HG02973 (cell line): ENCODE measurements around the gene AP2B1.
"Not testable (repeated sequence)": the region's sequence is repeated elsewhere in the genome, so short reads cannot be mapped to it uniquely, and the experiment has no call there.

Source experiments
- ATAC-seq: cut with Tn5 transposase; IDR thresholded peaks from one replicate; pipeline ENCODE4 v1.9.1; 2021; ENCODE audit warnings: moderate library complexity; ENCODE audit not compliant: unreplicated experiment

AP2B1 gene

DNA sequence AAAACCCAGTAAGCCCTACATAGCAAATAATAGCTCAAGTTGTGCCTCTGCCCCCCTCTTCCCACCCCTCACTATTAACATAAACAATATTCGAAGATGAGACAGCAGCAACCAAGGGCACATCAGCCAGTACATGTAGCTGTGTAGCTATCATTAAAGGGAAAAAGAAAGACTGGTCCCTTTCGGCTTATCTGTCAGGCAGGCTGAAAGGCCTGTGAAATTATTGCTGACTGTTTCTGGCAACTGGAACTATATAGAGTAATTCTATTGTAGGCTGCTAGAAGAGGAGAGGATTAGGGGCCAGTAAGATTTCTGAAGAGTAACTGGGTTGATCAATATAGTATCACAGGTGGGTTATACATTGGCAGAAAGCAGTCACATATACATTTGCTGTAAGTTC, 107.8 kb downstream of the AP2B1 start:
- no peak for ATAC-seq

DNA sequence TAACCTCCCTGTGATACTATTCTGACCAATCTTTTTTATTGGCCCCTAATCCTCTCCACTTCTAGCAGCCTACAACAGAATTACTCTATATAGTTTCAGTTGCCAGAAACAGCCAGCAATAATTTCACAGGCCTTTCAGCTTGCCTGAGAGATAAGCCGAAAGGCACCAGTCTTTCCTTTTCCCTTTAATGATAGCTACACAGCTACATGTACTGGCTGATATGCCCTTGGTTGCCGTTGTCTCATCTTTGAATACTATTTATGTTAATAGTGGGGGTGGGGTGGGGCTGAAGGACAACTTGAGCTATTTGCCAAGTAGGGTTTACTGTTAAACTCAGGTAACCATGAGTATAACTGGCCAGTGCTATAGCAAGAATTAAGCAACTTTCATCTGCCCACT, 108.5 kb downstream of the AP2B1 start:
- no peak for ATAC-seq

DNA sequence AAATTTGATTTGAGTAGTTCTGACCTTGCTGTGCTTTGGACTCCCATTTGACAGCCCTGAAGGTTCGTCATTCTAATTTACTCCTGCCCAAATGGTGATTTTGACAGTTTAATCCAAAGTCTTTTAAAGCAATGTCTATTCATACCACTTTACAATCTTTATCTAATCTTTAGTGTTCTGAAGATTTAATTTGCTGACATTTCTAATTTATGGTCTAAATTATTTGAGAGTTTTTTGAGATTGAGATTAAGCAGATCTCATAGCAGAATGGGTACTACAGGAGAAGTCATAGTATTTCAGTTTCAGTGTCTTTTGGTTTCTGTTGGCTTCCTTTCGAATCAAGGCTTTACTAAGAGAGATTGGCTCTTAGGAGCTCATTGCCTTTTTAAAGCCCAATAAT, 111.7 kb downstream of the AP2B1 start:
- ATAC-seq = no peak

DNA sequence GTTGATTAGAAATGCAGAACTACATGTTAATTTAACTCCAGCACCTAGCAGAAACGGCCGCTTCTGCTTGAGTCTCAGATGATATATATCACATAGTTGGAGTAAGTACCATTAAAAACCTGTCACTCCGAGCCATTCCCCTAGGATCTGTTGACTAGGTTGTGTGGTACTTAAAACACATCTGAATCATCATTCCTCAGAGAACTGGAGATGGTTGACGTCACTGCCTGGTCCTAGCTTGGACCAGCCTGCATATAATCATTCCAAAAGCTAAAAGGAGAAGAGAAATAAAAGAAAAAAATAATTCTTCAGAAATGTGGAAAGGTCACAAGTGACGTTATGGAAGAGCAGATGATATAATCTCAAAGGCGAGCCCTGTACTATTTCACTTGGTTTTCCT, 113.0 kb downstream of the AP2B1 start:
- ATAC-seq = no peak

DNA sequence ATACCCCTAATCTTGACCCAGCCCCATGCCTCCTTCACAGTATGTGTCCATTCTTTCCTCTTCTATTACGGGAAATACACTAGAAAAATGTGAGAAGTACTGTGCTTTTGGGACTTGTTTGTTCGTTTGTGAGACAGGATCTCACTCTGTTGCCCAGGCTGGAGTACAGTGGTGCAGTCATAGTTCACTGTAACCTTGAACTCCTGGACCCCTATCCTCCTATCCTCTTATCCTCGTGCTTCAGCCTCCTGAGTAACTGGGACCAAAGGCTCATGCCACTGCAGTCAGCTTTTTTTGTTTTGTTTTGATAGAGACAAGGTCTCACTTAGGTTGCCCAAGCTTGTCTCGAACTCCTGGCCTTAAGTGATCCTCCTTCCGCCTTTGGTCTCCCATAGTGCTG, 114.4 kb downstream of the AP2B1 start:
- ATAC-seq = no peak

GRCh38 chr17:35703308-35703707, 116.2 kb downstream of the AP2B1 start:
- not testable (repeated sequence) for ATAC-seq

DNA sequence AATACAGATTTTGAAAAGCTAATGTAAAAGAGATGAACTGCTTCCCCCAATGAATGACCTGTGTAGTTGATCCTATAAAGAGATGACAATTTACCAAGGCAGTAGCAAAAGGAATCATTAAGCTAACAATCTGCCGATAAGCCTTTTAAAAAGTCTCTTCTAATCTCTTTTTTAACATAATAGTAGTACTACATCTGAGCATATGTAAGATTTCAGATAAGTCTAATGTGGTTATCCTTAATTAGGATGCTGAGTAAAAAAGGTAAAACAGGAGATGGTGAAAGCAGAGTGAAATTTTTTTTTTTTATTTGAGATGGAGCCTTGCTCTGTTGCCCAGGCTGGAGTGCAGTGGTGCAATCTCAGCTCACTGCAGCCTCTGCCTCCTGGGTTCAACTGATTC, 118.1 kb downstream of the AP2B1 start:
- no peak for ATAC-seq

DNA sequence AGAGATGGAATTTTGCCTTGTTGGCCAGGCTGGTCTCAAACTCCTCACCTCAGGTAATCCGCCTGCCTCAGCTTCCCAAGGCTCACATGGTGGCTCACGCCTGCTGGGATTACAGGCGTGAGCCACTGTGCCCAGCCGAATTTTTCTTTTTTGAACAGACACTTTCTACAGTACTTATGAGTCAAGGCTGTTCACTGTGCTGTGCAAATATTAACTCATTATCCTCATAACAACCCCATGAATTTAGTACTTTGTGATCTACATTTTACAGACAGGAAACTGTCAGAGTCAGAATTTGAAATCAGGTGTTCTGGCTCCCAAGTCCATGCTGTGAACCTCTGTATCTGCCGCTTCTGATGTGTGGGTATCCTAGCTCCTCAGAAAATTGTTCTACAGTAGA, 118.6 kb downstream of the AP2B1 start:
- no peak for ATAC-seq

DNA sequence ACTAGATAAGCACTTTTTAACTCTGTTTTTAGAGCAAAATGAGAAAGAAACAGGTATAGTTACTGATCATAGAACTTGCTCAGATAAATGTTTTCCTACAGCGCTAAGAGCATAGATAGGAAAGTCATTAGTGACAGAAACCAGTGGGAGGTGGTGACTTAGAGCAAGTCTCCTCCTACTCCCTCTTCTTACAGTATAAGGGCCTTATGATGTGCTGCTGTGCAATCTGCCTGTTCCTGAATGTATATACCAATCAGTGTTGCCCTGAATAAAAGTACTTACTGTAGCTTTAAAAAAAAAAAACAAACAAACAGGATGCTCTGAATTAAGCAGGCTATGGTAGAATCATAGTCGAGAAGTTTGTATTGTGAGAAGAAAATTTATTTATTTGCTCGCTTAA, 121.0 kb downstream of the AP2B1 start:
- ATAC-seq = no peak

DNA sequence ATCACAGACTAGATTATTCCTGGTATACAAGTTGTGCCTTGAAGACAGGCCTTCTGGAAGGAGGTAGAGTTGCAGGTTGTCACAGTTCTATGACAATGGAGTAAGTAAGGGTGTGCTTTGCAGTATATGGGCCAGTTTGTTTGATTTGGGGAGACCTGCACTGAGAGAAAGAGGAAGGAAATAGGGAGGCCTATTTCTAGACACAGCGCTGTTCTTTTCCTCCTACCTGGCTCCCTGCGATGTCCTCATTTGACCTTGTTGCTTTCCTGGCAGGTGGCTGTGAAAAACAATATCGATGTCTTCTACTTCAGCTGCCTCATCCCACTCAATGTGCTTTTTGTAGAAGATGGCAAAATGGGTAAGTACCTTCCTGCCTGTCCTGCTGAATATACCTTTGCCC, 121.8 kb downstream of the AP2B1 start:
- ATAC-seq = no peak

DNA sequence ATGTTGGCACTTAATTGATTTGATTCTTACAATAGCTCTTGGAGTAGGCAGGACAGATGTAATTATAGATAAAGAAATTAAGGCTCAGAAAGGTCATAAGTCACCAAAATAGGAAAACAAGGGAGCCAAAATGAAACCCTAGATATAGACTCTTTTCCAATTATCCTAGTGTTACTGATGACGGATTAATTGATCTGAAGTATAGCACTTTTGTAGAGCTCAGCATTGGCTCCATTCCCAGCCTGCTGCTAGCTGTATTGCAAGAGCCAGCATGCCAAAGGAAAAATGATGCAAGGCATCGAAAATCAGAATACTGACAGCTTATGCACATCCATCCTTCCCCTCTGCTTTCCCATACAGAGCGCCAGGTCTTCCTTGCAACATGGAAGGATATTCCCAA, 122.8 kb downstream of the AP2B1 start:
- ATAC-seq = no peak

DNA sequence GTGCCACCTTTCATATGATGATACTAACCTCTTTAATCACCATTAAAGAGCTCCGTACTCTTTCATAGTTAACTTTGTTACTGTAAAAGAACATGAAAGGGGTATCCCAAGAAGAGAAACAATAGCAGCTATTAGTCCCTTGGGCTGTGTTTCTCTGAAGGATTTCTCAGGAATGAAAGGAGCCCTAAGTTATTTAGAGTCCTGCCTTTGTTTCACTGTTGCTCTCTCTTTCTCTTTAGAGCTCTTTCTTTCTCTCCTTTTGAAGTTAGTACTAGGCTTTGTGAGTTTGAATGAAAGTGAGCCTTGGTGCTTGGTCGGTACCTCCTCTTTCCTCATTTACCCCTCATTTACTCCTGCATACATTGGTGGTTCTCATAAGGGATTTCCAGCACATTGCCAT, 123.8 kb downstream of the AP2B1 start:
- no peak for ATAC-seq

- no peak for ATAC-seq
These were observed 126.1 kb downstream of the AP2B1 start for GRCh38 chr17:35713069-35713728.

- ATAC-seq = no peak
These were observed 127.9 kb downstream of the AP2B1 start for GRCh38 chr17:35714988-35715387.

GRCh38 chr17:35715416-35715815, 128.3 kb downstream of the AP2B1 start:
- no peak for ATAC-seq

DNA sequence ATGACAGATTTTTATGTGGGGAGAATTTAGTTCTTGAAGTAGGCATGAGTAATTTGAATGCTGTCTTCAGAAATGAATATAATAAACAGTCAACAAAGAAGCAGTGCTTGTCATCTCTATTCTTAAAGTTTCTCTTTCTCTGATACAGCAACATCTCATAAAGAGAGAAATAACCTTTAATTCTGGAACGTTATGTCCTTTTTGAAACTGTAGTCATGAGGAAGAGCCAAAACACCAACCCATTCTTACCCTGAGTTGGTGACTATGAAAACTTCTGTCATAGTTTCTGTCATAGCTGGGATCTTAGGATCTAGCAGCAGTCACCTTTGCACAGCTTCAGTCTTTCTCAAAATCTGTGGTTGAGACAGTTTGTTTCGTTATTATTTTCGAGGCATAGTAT, 129.1 kb downstream of the AP2B1 start:
- ATAC-seq = no peak

- ATAC-seq = no peak
These were observed 129.9 kb downstream of the AP2B1 start for GRCh38 chr17:35716897-35717465.

DNA sequence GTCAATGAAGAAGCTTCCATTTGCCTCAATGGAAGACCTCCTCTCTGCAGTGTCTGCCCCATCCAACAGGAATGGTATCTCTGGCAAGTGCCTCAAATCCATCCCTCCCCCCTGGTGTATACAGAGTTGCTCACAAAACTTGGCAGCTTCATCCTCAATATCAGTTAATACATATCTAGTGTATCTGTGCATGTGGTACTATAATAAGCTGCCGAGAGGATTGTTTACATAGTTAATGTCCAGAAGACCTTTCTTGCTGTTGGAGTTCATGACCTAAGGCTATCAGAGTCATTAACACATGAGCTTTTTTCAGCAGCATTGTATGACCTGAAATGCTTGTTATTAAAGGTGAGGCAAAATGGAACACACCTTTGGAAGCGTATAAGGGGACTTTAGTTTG, 130.4 kb downstream of the AP2B1 start:
- ATAC-seq = no peak

DNA sequence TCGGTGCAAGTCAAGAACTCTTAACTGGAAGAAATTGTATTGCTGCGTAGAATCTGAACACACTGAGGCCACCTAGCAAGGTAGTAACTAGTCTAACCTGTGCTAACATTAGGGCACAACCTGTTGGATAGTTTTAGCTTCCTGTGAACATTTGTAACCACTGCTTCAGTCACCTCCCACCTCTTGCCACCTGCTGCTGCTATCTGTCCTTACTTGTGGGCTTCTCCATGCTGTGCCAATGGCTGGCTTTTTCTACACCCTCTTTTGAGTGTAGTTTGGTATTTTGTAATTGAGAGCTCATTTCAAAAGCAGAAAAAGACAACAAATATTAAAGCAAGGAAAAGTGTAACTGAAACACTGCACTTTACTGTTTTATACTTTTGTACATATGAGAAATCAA, 136.6 kb downstream of the AP2B1 start:
- ATAC-seq = no peak

GRCh38 chr17:35725058-35725457, 137.9 kb downstream of the AP2B1 start:
- ATAC-seq = no peak

- no peak for ATAC-seq
These were observed 138.6 kb downstream of the AP2B1 start for GRCh38 chr17:35725802-35726126.

DNA sequence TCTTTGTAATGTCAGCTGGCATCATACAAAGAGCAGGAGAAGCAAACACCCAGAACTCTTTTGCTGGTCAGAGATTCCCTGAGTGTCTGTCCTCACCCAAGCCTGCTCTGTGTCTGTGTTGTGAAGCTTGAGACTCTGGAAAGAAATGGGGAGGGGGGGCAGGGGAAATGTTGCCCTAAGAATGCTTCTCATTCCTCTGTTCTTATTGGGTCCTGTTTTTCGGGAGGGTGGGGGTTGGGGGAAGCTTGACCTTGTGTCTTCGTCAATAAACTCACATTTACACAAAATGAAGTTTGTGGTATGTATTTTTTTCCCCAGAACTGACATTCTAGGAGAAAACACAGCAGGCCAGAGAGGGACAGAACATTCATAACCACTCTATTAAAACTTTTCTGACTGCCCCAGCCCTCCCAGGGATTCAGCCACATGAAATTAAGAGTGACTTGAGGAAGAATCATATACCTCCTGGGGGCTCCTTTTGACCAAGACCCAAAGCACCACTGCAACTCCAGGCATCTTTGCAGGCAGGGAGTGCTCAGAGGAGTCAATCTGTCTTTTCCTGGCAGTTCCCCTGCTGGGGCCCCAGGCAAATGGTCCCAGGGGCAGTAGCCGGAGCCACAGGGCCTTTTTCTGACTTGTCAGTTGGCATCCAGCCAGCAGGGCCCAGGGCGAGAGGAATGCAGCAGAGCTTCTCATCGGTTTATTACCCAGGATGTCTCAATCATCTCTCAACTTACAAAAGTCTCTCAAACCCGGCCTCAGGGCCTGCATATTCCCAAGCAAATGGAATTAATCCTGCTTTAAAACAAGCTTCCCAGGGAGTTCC, 139.2 kb downstream of the AP2B1 start:
- no peak for ATAC-seq
